ENCODE measurements around the gene HMGCL.

GRCh38 chr1:23805025-23805424 is 20.2 kb downstream of the HMGCL start:
- TF ChIP-seq EZH2 (IDR thresholded peaks at IDR 0.05; ENCODE audit: low read length, missing control alignments), result no peak
- TF ChIP-seq, protein P1, sequence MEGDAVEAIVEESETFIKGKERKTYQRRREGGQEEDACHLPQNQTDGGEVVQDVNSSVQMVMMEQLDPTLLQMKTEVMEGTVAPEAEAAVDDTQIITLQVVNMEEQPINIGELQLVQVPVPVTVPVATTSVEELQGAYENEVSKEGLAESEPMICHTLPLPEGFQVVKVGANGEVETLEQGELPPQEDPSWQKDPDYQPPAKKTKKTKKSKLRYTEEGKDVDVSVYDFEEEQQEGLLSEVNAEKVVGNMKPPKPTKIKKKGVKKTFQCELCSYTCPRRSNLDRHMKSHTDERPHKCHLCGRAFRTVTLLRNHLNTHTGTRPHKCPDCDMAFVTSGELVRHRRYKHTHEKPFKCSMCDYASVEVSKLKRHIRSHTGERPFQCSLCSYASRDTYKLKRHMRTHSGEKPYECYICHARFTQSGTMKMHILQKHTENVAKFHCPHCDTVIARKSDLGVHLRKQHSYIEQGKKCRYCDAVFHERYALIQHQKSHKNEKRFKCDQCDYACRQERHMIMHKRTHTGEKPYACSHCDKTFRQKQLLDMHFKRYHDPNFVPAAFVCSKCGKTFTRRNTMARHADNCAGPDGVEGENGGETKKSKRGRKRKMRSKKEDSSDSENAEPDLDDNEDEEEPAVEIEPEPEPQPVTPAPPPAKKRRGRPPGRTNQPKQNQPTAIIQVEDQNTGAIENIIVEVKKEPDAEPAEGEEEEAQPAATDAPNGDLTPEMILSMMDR (conservative IDR thresholded peaks at IDR 0.05 in 1 of 2, IDR thresholded peaks at IDR 0.05 in 1 of 2; ENCODE audit: low read depth in 1 of 2, low read length in 2 of 2), result no peak

Data from fibroblast of lung (primary cell).